CD4-positive, alpha-beta T cell (primary cell): ENCODE data around the gene UQCC3. TPM values are rescaled to one million over a fixed set of nuclear protein-coding genes. Genes with fewer than 3 reads are reported as not detected.
"Not testable (repeated sequence)": the region's sequence is repeated elsewhere in the genome, so short reads cannot be mapped to it uniquely, and the experiment has no call there.

Experiments used
- ATAC-seq: fragments of 200-7000 bp; cut with Tn5 transposase; one replicate; pipeline ENCODE4 v1.10.0; 2022; ENCODE audit warnings: mild to moderate bottlenecking; ENCODE audit not compliant: poor library complexity
- CTCF ChIA-PET: fragments of 350-600 bp; sonication (Branson Sonifier 250); formaldehyde crosslinking; loops from one replicate; lab custom pipeline; 2021; ENCODE audit warnings: antibody characterized with exemption, inconsistent platforms; lab: Charles Lee
- POLR2A ChIA-PET: fragments of 350-600 bp; sonication (Branson Sonifier 250); formaldehyde crosslinking; loops from one replicate; lab custom pipeline; 2021; ENCODE audit warnings: antibody characterized with exemption, inconsistent platforms; lab: Charles Lee
- DNase-seq, 14 experiments: peaks; one replicate each; pipeline ENCODE4 v3.0.0-alpha.2; 2013 to 2020; ENCODE audit warnings: mixed read lengths in 2 of 14
- H3K27ac ChIP-seq, 2 donors: one replicate each; pipeline versions ENCODE4 v1.5.1 to v1.7.0; 2013; ENCODE audit warnings: low read length in 2 of 2, low read depth in 1 of 2, mild to moderate bottlenecking in 1 of 2
- H3K27me3 ChIP-seq, 2 experiments: 1 replicate in 1 of 2; 2 replicates in 1 of 2; pipeline versions ENCODE4 v1.6.1 to v1.7.0; 2013; ENCODE audit warnings: low read length in 2 of 2, control low read depth in 1 of 2, mild to moderate bottlenecking in 1 of 2, moderate library complexity in 1 of 2; ENCODE audit not compliant: insufficient read depth in 2 of 2, control insufficient read depth in 1 of 2
- H3K36me3 ChIP-seq: one replicate; pipeline ENCODE4 v1.6.1; 2013; ENCODE audit warnings: low read length, control low read depth; ENCODE audit not compliant: insufficient read depth
- H3K4me1 ChIP-seq: one replicate; pipeline ENCODE4 v1.6.1; 2013; ENCODE audit warnings: low read length, control low read depth; ENCODE audit not compliant: insufficient read depth
- H3K4me3 ChIP-seq: one replicate; pipeline ENCODE4 v1.5.1; 2013; ENCODE audit warnings: mild to moderate bottlenecking, low read length, moderate library complexity
- H3K9me3 ChIP-seq, 2 experiments: 1 replicate in 1 of 2; 2 replicates in 1 of 2; pipeline versions ENCODE4 v1.6.1 to v1.7.0; 2013; ENCODE audit warnings: low read length in 2 of 2, mild to moderate bottlenecking in 2 of 2, control low read depth in 1 of 2, moderate library complexity in 1 of 2; ENCODE audit not compliant: control insufficient read depth in 1 of 2, insufficient read depth in 1 of 2
- H3K27ac Mint-ChIP-seq: one replicate; pipeline ENCODE4 v1.8.0; 2020; ENCODE audit warnings: mixed read lengths
- H3K27me3 Mint-ChIP-seq: one replicate; pipeline ENCODE4 v1.8.0; 2021; ENCODE audit warnings: mixed read lengths
- H3K36me3 Mint-ChIP-seq: one replicate; pipeline ENCODE4 v1.8.0; 2021; ENCODE audit warnings: low read depth, mixed read lengths
- H3K4me1 Mint-ChIP-seq: one replicate; pipeline ENCODE4 v1.8.0; 2021; ENCODE audit warnings: low read depth, mixed read lengths
- H3K4me3 Mint-ChIP-seq: one replicate; pipeline ENCODE4 v1.8.0; 2020; ENCODE audit warnings: mild to moderate bottlenecking, mixed read lengths
- H3K9me3 Mint-ChIP-seq: one replicate; pipeline ENCODE4 v1.8.0; 2020; ENCODE audit warnings: mixed read lengths
- CTCF ChIP-seq: fragments of 200-600 bp; IDR thresholded peaks from one replicate; pipeline ENCODE4 v1.8.0; 2022; ENCODE audit warnings: antibody characterized with exemption, mild to moderate bottlenecking
- intact Hi-C, 2 experiments: fragments of 100-400 bp; cut with DNase I in 1 of 2; cut with micrococcal nuclease in 1 of 2; formaldehyde crosslinking; loops; one replicate each; pipeline versions ENCODE4 v1.15.1 to v1.9.0; 2023 to 2025; cut with DNase I, micrococcal nuclease
- total RNA-seq, 174 experiments: library from RNA in 2 of 174; stranded (reverse) in 2 of 174; gene quantifications; one replicate each; pipeline ENCODE4 v1.2.3 and lab custom pipeline; 2021 to 2026

The UQCC3 gene
- total RNA-seq, 2 experiments from 2014 or later: 1.5 to 2.3 TPM

- TF ChIP-seq CTCF: no peak
- ChIA-PET POLR2A (no interaction called here), CTCF (no interaction called here)
- no peaks in the 10 kb centered on the region for H3K9me3 Mint-ChIP-seq
- Histone ChIP-seq H3K27ac (no peak overlapping the region), H3K4me3 (no peak overlapping the region), H3K27me3 (no peaks in the 10 kb centered on the region), H3K9me3 (no peaks in the 10 kb centered on the region), H3K4me1 (peaks cover 19% of the 10 kb centered on the region), H3K36me3 (no peaks in the 10 kb centered on the region)
- intact Hi-C loops: no loop called here
- H3K36me3 Mint-ChIP-seq: peaks cover 18% of the 10 kb centered on the region
- peaks cover 21% of the 10 kb centered on the region for H3K4me1 Mint-ChIP-seq
- no peak overlapping the region for H3K4me3 Mint-ChIP-seq
- no peaks in the 10 kb centered on the region for H3K27me3 Mint-ChIP-seq
- peak in 2 of 14 experiments; percentile 41 to 58 for DNase-seq
- peak overlapping the region; percentile 32 for H3K27ac Mint-ChIP-seq
- ATAC-seq: no peak
These were observed 30.8 kb downstream of the UQCC3 start for GRCh38 chr11:62702246-62702645.

- ATAC-seq, H3K27me3 Mint-ChIP-seq, H3K27me3 ChIP-seq, H3K4me3 Mint-ChIP-seq, DNase-seq, H3K4me3 ChIP-seq, H3K36me3 ChIP-seq, H3K27ac Mint-ChIP-seq, H3K9me3 Mint-ChIP-seq, H3K27ac ChIP-seq, H3K9me3 ChIP-seq, intact Hi-C loops: not testable (repeated sequence)
- POLR2A ChIA-PET: interaction anchor here (0.6 to 1.1 kb wide), 4 partner anchors 24 to 251 kb away, joined by 3 to 4 read pairs (median 4); partner anchors contain the start of genes EEF1G, TTC9C and TUT1
- CTCF ChIA-PET: interaction anchor here (0.7 kb wide), 1 partner anchor 192 kb away, joined by 5 read pairs; no protein-coding TSS in a partner anchor
- Mint-ChIP-seq H3K36me3 (peaks cover 19% of the 10 kb centered on the region), H3K4me1 (peaks cover 28% of the 10 kb centered on the region)
- H3K4me1 ChIP-seq: peaks cover 36% of the 10 kb centered on the region
These were observed 32.4 kb downstream of the UQCC3 start for GRCh38 chr11:62703921-62704320.

- intact Hi-C loops: loop anchor here (5.0 kb wide), 3 partner anchors 33 to 152 kb away; partner anchors contain the start of genes LBHD1 (in 2 of the 2), UQCC3 (in 2 of the 2) and TUT1 (in 1 of the 2)
- Mint-ChIP-seq H3K9me3 (no peaks in the 10 kb centered on the region), H3K27me3 (no peaks in the 10 kb centered on the region)
These were observed 33.9 kb downstream of the UQCC3 start for GRCh38 chr11:62705413-62705812.

More at GRCh38 chr11:62705413-62705812, 33.9 kb downstream of the UQCC3 start:
- peak overlapping the region; percentile 86 for H3K4me3 Mint-ChIP-seq
- H3K27ac Mint-ChIP-seq: peak overlapping the region; percentile 92
- ChIA-PET CTCF (interaction anchor here (0.6 to 1.7 kb wide), 5 partner anchors 11 to 281 kb away, joined by 3 to 6 read pairs (median 4); no protein-coding TSS in a partner anchor), POLR2A (interaction anchor here (0.8 to 9.9 kb wide), 18 partner anchors 17 to 175 kb away, joined by 3 to 165 read pairs (median 8); partner anchors contain the start of genes C11orf98, CSKMT, EEF1G and HNRNPUL2)
- Histone ChIP-seq H3K27ac (peak overlapping the region; percentile 65 to 84), H3K4me1 (peaks cover 47% of the 10 kb centered on the region), H3K36me3 (peaks cover under 1% of the 10 kb centered on the region), H3K4me3 (peak overlapping the region; percentile 79), H3K27me3 (no peaks in the 10 kb centered on the region), H3K9me3 (no peaks in the 10 kb centered on the region)
- no peak for TF ChIP-seq CTCF
- ATAC-seq (no peak), DNase-seq (peak in 1 of 14 experiments; percentile 38)
- H3K36me3 Mint-ChIP-seq: peaks cover 34% of the 10 kb centered on the region
- peaks cover 42% of the 10 kb centered on the region for H3K4me1 Mint-ChIP-seq
